ENCODE measurements around the gene PKIG. TPM values are rescaled to one million over a fixed set of nuclear protein-coding genes. Genes with fewer than 3 reads are reported as not detected.

Gene PKIG
- total RNA-seq, 1 experiment from 2014 or later, result 27.0 TPM

GRCh38 chr20:44637522-44638372 is 55.4 kb downstream of the PKIG start:
- Histone ChIP-seq H2BK12ac (ENCODE audit: insufficient read length, low read depth, low read length) (no peak overlapping the region), H3K56ac (ENCODE audit: insufficient read length, low read depth, low read length) (no peak overlapping the region), H4K20me1 (ENCODE audit: control insufficient read depth, insufficient read depth, insufficient read length) (no peaks in the 10 kb centered on the region), H3K4me1 (ENCODE audit: insufficient read depth, low read length) (peaks cover 8% of the 10 kb centered on the region; the same call in 1 of the 2 replicates), H3K27me3 (ENCODE audit: insufficient read depth, low read length) (no peaks in the 10 kb centered on the region), H4K5ac (ENCODE audit: insufficient read length, low read depth, low read length) (no peak overlapping the region), H3K9ac (ENCODE audit: extremely low read depth, insufficient read length, low read length) (no peak overlapping the region), H4K91ac (ENCODE audit: insufficient read length, low read depth, low read length) (no peak overlapping the region), H2BK20ac (ENCODE audit: low read depth, low read length, poor library complexity, severe bottlenecking) (no peak overlapping the region), H2BK15ac (ENCODE audit: low read depth, low read length) (no peak overlapping the region), H2BK120ac (ENCODE audit: low read depth, low read length, poor library complexity, severe bottlenecking) (no peak overlapping the region), H3K27ac (ENCODE audit: insufficient read length, low read depth, low read length) (no peak overlapping the region), H3K14ac (ENCODE audit: insufficient read depth, low read length) (no peak overlapping the region), H3K18ac (ENCODE audit: insufficient read length, low read depth, low read length) (no peak overlapping the region), H3K23ac (ENCODE audit: insufficient read length, low read depth, low read length) (no peak overlapping the region), H2AFZ (ENCODE audit: low read length) (no peak overlapping the region), H3K4me2 (ENCODE audit: insufficient read depth, insufficient read length, low read length) (no peak overlapping the region), H3T11ph (ENCODE audit: low read length) (no peak overlapping the region), H3K23me2 (ENCODE audit: insufficient read length, low read depth, low read length, poor library complexity, severe bottlenecking) (no peaks in the 10 kb centered on the region), H3K79me2 (ENCODE audit: insufficient read depth, low read length) (no peaks in the 10 kb centered on the region), H2BK5ac (ENCODE audit: insufficient read length, low read length) (no peak overlapping the region), H3K4ac (ENCODE audit: low read depth, low read length) (no peak overlapping the region), H2AK5ac (ENCODE audit: insufficient read length, low read length) (no peak overlapping the region), H3K79me1 (ENCODE audit: insufficient read depth, low read depth, low read length, poor library complexity, severe bottlenecking) (no peaks in the 10 kb centered on the region), H4K8ac (replicated peaks; ENCODE audit: insufficient read length, low read depth, low read length) (no peak overlapping the region), H3K9me3 (ENCODE audit: control insufficient read depth, low read depth, low read length) (no peaks in the 10 kb centered on the region)
- H3K9me3 Mint-ChIP-seq, result peaks cover 2 to 4% of the 10 kb centered on the region in 2 experiments; a peak in 1 of 5 replicates
- H3K27ac Mint-ChIP-seq, result no peak overlapping the region
- no peaks in the 10 kb centered on the region for H3K27me3 Mint-ChIP-seq (ENCODE audit: low read depth)
- no peak for DNase-seq
- WGBS (ENCODE audit: extremely low coverage, insufficient read length, low lambda C conversion rate), result no CpG with 5 or more reads among the region's 11 CpGs
- peaks cover 0 to 17% (median 12%) of the 10 kb centered on the region in 3 experiments; a peak in 6 of 7 replicates for H3K36me3 Mint-ChIP-seq (ENCODE audit: insufficient read depth in 1 of 3, low read depth in 3 of 3)
- peaks cover 17 to 21% of the 10 kb centered on the region in 2 experiments for H3K4me1 Mint-ChIP-seq
- no peak overlapping the region for H3K4me3 Mint-ChIP-seq
- TF ChIP-seq CTCF (conservative IDR thresholded peaks at IDR 0.05), result no peak
